ENCODE measurements around the gene PRKCH.

The PRKCH gene

DNA sequence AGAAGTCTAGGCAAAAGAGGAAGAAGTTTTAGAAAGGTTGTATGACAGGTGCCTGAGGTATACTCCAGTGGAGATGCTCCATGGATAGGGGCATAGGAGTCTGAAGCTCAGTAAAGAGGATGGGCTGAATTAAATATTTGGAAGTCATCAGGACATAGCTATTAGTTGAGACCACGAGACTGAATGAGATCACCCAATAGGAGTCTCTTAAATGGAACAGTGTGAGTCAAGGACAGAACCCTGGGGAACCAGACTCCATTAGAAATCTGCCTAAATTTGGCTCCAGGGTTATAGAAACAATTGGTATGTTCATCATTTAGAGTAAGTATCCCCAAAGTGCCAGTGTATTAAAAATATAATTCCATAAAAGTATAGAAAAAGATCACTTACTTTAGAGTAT is 172.6 kb downstream of the PRKCH start:
- no peak for DNase-seq

DNA sequence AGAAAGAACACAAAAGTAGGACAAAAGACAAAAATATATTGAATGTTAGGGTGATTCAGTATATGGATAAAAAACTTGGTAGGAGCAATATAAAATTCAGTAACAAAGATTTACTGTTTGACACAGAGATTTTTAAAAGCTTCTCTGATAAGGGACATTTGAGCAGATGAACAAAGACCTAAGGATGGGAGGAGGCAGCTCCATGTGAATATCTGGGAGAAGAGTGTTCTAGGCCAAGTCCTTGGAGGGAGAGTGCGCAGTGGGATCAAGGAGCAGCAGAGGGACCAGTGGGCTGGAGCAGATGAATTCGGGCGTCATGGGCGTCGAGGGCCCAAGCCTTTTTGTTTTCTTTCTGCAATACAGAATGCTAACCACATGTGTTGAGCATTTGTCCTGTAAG is 174.4 kb downstream of the PRKCH start:
- no peak for DNase-seq

DNA sequence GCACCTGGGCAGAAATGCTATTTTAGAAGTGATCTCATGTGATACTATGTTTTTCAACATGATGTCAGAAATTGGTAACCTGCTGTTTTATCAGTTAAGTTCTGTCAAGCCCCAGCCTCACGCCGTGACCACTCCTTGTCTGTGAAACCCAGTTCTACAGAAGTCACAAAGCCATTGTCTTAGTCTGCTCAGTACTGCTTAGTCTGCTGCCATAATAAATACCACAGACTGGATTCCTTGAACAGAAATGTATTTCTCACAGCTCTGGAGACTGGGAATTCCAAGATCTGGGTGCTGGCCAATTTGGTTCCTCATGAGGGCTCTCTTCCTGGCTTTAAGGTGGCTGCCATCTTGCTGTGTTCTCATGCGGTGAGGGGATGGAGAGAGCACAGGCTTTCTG is 176.9 kb downstream of the PRKCH start:
- DNase-seq = no peak

- DNase-seq = no peak
These were observed 177.4 kb downstream of the PRKCH start for GRCh38 chr14:61498811-61499210.

GRCh38 chr14:61499991-61500390 is 178.6 kb downstream of the PRKCH start:
- DNase-seq = peak in 1 of 2 donors; percentile 10

DNA sequence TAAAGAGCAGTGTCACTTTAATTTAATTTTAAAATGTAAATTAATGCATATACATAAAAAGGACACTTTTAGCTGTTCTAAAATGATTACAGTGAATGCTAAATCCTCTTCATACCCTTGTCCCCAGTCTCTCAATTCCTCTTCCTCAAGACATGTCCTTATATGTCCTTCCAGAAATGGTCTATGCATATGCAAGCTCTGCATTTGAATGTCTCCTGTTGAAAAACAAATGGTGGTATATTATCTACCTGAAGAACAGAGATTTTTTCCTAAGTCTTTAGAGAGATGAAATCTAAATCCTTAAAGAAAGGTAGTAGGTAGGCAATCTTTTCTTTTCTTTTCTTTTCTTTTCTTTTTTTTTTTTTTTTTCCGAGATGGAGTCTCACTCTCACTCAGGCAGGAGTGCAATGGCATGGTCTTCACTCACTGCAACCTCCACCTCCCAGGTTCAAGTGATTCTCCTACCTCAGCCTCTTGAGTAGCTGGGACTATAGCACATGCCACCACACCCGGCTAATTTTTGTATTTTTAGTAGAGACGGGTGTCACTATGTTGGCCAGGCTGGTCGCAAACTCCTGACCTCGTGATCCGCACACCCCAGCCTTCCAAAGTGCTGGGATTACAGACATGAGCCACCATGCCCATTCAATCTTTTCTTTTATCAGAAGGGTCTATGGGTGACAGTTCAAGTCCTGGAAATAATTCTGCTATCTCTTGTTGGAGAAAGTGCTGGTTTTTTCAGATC is 180.5 kb downstream of the PRKCH start:
- DNase-seq = no peak

DNA sequence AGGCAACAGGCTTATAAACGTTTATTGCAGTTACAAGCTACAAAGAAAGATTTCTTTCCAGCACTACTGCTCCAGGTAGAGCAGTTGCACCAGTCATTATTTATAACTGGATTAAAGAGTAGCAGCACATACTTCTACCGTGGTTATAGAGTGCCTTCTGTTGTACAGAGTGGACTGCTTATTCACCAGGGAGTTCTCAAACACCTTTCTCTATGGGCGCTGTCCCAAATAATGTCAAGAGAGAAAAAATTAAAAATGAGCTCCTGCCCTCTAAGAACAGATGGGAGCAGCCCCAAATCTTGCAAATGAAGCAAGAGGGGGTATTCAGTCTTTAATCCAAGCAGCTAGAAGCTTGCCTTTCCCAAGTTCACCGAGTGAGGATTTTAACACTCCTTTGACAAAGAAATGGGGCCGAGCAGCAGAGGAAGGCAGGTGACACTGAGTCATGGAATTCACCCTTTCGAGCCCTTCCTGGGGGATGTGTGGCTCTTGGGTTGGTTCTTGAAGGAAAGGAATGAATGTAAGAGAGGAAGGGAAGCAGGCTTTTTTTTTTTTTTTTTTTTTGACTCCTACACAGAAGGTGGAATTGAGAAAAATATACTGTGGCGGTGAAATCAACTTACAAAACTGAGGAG is 181.2 kb downstream of the PRKCH start:
- no peak for DNase-seq

DNA sequence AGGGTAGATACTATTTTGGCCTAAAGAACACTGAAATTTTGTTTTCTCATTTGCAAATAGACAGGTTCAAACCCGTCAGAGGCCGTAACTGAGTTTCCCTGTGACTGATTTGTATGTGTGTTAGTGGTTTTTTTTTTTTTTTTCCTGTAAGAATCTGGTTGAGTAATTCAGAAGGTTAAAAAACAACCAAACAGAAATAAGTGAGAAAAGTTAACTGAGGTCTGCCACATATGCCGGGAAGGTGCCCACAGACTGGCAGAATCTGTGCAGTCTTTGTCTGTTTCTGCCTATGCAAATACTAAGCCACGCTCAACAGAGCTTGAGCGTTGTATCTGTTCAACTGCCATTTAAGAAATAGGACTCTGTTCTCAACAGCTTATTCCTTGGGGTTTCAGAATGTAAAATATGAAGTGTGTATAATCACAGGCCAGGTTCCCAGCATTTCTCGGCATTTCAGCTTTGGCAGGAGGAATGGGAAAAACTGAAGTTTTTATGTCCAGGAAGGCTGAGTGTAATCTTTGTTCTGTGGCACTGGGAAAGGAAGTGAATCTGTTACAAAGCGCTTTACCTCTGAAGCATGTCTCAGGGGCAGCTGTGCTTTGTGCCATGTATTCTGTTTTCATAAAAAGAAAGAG is 181.9 kb downstream of the PRKCH start:
- no peak for DNase-seq

GRCh38 chr14:61504901-61505300 is 183.5 kb downstream of the PRKCH start:
- DNase-seq = no peak

- DNase-seq = no peak
These were observed 184.7 kb downstream of the PRKCH start for GRCh38 chr14:61505815-61506809.

DNA sequence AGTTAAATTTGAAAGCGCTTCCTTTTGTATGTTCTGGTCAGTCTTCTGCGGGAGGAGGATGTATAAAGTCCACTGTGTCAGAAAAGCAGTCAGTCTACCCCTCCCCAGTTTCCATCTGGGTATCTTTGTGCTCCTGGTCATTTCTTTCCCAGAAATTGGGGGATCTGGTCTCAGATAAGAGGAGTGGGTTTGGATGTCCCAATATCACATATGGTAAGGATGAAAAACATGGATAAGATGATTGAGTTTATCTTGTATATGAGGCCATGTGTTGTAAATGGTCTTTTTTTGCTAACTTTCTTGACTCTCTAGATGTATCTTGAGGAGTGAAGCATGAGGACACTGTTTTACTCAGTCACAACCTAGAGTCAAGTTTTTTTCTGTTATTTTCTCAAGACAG is 187.1 kb downstream of the PRKCH start:
- DNase-seq = no peak

DNA sequence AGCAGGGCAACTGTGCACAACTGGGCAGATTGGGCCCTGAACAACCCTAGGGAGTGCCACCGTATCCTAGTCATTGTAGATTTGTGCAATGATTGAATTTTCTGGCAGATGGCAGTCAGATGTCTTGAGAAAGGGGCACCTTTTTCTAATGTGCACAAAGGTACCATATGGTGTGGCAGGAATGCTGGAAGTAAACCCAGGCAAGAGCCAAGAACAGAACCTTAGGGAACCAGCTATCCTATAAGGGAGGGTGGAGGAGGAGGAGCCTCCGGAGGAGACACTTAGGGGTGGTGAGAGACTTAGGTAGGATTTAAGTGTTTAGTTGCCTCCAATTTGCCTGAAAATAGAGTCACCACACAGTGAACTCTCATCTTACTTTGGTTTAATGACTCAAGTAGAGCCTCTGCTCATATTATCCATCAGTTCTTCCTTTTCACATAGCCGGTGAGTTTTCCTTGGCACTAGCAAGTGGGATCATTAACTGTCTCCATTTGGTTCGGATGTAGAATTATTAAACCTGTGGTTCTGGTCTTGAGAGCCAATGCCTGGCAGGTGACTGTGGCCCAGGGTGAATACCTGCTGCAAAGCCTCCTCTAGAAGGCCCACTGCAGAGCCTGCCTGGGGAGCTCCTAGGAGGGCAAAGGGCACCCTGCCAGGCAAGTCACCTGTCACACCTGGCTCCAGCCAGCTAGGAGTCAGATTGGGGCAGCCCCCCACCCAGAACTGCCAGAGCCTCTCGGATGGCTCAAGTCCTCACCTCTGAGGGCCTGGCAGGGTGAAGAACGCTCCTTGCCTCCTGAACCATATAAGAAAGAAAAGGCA is 189.6 kb downstream of the PRKCH start:
- DNase-seq = no peak

GRCh38 chr14:61511558-61511948 is 190.2 kb downstream of the PRKCH start:
- peak; percentile 65 for DNase-seq

DNA sequence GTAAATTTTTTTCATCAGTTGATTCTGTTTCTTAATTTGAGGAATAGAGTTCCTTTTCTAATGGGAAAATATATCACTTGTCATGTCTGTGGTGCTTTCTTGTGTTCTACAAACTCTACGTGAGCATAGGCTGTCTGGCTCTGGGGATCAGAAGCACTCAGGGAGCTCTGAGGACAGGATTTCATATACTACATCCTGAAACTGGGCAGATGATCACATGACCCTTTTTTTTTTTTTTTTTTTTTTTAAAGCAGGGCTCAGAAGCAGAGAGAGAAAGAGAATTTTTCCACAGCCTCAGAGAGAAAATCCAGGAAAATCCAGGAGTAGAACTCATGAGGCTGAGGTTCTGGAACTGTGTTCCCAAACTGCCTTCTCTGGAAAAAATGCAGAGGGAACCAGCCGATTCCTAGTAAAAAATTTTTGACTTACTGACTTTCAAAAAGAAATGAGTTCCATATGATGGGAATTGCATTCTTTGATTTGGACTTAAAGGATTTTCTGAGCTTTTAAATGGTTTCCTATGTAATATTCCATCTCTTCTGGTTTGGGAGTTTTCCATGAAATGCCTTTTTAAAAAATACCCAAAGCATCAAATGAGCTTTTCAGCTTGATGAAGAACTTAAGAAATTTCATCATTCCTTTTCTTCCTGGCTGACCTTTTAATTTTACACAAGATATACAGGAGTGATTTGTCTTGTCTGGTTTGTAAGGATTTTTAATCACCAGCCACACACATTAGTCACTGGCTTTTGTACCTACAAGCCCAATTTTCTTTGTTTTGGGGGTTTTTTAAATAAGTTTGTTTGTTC is 190.9 kb downstream of the PRKCH start:
- peak; percentile 21 to 49 for DNase-seq

DNA sequence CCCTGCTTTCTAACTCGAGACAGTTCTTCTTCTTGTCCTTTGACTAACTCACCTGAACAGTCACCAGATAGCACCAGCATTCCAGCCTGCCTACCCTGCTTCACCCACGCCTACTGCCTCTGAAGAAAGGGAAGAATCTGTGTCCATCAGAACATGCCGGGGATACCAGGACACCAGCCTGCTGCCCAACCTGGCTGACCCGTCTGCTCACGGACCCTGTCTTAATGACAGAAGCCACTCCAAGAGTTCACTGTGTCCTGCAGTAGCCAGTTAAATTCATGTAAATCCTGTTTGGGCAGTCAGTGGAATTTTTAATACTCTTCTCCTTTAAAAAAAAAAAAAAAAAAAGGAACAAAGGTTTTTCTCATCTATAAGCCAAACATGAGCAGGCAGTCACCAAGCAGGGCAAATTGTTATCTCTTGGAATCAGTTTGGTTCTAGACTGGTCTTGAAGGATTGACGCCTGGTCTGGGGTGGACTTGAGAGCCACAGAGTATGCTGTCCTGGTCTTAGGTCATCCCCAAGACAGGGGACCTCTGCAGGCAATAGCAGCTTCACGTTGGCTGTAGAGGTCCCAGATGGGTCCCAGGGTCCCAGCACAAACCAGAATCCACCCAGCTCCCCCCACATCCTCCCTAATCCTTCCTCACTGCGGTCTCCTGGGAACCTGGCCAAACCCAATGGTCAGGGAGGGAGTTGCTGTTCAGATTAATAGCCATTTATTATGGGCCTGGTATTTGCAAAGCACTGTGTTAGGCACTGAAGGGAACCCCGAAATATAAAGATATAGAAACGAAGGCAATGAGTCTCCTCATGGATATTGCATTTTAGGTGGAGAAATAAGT is 192.8 kb downstream of the PRKCH start:
- DNase-seq = no peak

DNA sequence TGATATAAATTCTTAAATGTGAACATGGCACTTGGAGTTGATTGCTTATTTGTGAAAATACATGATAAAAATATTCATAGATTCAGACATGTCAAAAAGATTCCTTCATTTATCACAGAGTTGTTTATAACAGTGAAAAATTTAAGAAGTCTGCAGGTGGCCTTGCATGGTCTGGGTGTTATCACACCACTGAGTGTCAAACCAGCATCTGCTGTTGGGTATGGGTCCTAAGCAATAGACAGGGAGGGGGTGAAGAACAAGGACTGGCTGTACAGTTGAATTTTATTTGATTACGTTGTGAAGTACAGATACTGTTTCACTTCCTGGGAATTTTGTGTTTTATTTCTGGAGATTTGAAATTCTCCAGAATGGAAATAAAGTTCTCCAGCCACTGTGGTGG is 193.5 kb downstream of the PRKCH start:
- DNase-seq = no peak

- DNase-seq = no peak
These were observed 194.2 kb downstream of the PRKCH start for GRCh38 chr14:61515436-61516117.

GRCh38 chr14:61516118-61516743 is 194.9 kb downstream of the PRKCH start:
- DNase-seq = no peak
